B cell (primary cell): Measurements from ENCODE around the gene TIMM17A. TPM values are rescaled to one million over a fixed set of nuclear protein-coding genes. Genes with fewer than 3 reads are reported as not detected.

Experiments used
- ATAC-seq: fragments of 200-7000 bp; cut with Tn5 transposase; one replicate; pipeline ENCODE4 v1.10.0; 2021; ENCODE audit warnings: low read depth, mild to moderate bottlenecking, moderate number of reproducible peaks, moderate library complexity
- CTCF ChIA-PET: fragments of 350-600 bp; sonication (Branson Sonifier 250); formaldehyde crosslinking; loops from one replicate; lab custom pipeline; 2021; ENCODE audit warnings: antibody characterized with exemption, inconsistent platforms; lab: Charles Lee
- POLR2A ChIA-PET: fragments of 350-600 bp; sonication (Branson Sonifier 250); formaldehyde crosslinking; loops from one replicate; lab custom pipeline; 2021; ENCODE audit warnings: antibody characterized with exemption; lab: Charles Lee
- DNase-seq: peaks from one replicate; pipeline ENCODE4 v3.0.0; 2013
- H2AFZ ChIP-seq: 2 replicates; pipeline ENCODE4 v1.6.1; 2012; ENCODE audit warnings: mild to moderate bottlenecking, low read depth, low read length; ENCODE audit not compliant: insufficient read depth, poor library complexity, severe bottlenecking
- H3K27ac ChIP-seq, 2 donors: 1 replicate in 1 of 2; 2 replicates in 1 of 2; pipeline ENCODE4 v1.5.1; 2012 to 2013; ENCODE audit warnings: low read length in 2 of 2, mild to moderate bottlenecking in 2 of 2, moderate library complexity in 1 of 2
- H3K27me3 ChIP-seq, 4 experiments: fragments of 200-600 bp in 1 of 4; sonication (generic) in 1 of 4; replicated peaks in 1 of 4; 1 replicate in 2 of 4; 2 replicates in 2 of 4; pipeline versions ENCODE4 v1.6.1 to v1.7.0; 2013 to 2016; ENCODE audit warnings: low read length in 3 of 4, mild to moderate bottlenecking in 2 of 4, mixed read lengths in 1 of 4, moderate library complexity in 1 of 4; ENCODE audit not compliant: insufficient read depth in 4 of 4, control insufficient read depth in 3 of 4; ENCODE audit errors: control extremely low read depth in 1 of 4
- H3K36me3 ChIP-seq, 2 experiments: replicated peaks in 1 of 2; 1 replicate in 1 of 2; 2 replicates in 1 of 2; pipeline versions ENCODE4 v1.6.1 to v1.7.1; 2013; ENCODE audit warnings: low read length in 1 of 2; ENCODE audit not compliant: insufficient read depth in 2 of 2, control insufficient read depth in 1 of 2; ENCODE audit errors: control extremely low read depth in 1 of 2, extremely low read depth in 1 of 2
- H3K4me1 ChIP-seq, 2 donors: fragments of 200-600 bp in 1 of 2; sonication (generic) in 1 of 2; 1 replicate in 1 of 2; 2 replicates in 1 of 2; pipeline versions ENCODE4 v1.5.1 to v1.6.1; 2013 to 2017; ENCODE audit warnings: low read length in 2 of 2; ENCODE audit not compliant: control insufficient read depth in 2 of 2, insufficient read depth in 2 of 2
- H3K4me2 ChIP-seq: replicated peaks from 2 replicates; pipeline ENCODE3; 2012; ENCODE audit warnings: mild to moderate bottlenecking, low read depth, low read length; ENCODE audit not compliant: poor library complexity, severe bottlenecking
- H3K4me3 ChIP-seq, 5 experiments: fragments of 200-600 bp in 1 of 5; sonication (generic) in 1 of 5; 1 replicate in 3 of 5; 2 replicates in 2 of 5; pipeline versions ENCODE4 v1.5.1 to v1.7.0; 2011 to 2016; ENCODE audit warnings: low read length in 4 of 5, mild to moderate bottlenecking in 4 of 5, low read depth in 2 of 5, control low read depth in 1 of 5, moderate library complexity in 1 of 5; ENCODE audit not compliant: insufficient read depth in 1 of 5; ENCODE audit errors: control extremely low read depth in 1 of 5, extremely low read depth in 1 of 5
- H3K79me2 ChIP-seq: fragments of 200-600 bp; sonication (generic); one replicate; pipeline ENCODE4 v1.6.0; 2016; ENCODE audit warnings: low read length; ENCODE audit not compliant: control insufficient read depth, insufficient read depth
- H3K9ac ChIP-seq: fragments of 200-600 bp; sonication (generic); 2 replicates; pipeline ENCODE4 v1.6.1; 2017; ENCODE audit warnings: mild to moderate bottlenecking, low read length, moderate library complexity
- H3K9me3 ChIP-seq, 3 donors: one replicate each; pipeline versions ENCODE4 v1.6.1 to v1.7.1; 2013; ENCODE audit warnings: low read length in 2 of 3; ENCODE audit not compliant: control insufficient read depth in 2 of 3, insufficient read depth in 1 of 3; ENCODE audit errors: control extremely low read depth in 1 of 3
- H4K20me1 ChIP-seq: 2 replicates; pipeline ENCODE4 v1.6.0; 2012; ENCODE audit warnings: mild to moderate bottlenecking, low read length; ENCODE audit not compliant: insufficient read depth, control insufficient read depth, poor library complexity, severe bottlenecking
- H3K27ac Mint-ChIP-seq: one replicate; pipeline ENCODE4 v1.8.0; 2021; ENCODE audit warnings: mixed read lengths
- H3K27me3 Mint-ChIP-seq: one replicate; pipeline ENCODE4 v1.8.0; 2021; ENCODE audit warnings: mixed read lengths
- H3K4me1 Mint-ChIP-seq: one replicate; pipeline ENCODE4 v1.8.0; 2021; ENCODE audit warnings: mixed read lengths
- H3K4me3 Mint-ChIP-seq: one replicate; pipeline ENCODE4 v1.8.0; 2021; ENCODE audit warnings: mixed read lengths
- H3K9me3 Mint-ChIP-seq: one replicate; pipeline ENCODE4 v1.8.0; 2022; ENCODE audit warnings: mixed read lengths; ENCODE audit not compliant: insufficient read depth
- EZH2 ChIP-seq: IDR thresholded peaks from 2 replicates; pipeline ENCODE4 v1.6.1; 2012; ENCODE audit warnings: borderline replicate concordance, low read depth, mild to moderate bottlenecking, moderate library complexity, low read length; ENCODE audit not compliant: insufficient read depth, poor library complexity, severe bottlenecking
- WGBS: methylation state at CpG from one replicate; pipeline ENCODE4 v1.1.5; 2013; ENCODE audit warnings: missing lambda C conversion rate; ENCODE audit not compliant: insufficient coverage; 5-methylcytosine and 5-hydroxymethylcytosine counted together
- intact Hi-C: fragments of 100-400 bp; cut with micrococcal nuclease; formaldehyde crosslinking; loops from one replicate; pipeline ENCODE4 v1.10.0; 2022
- polyA plus RNA-seq: library from polyadenylated mRNA; depleted of rRNA; stranded (reverse); fragments of >200 nt; gene quantifications from 2 replicates; pipeline ENCODE4 v1.2.3, GENCODE V29; 2012
- total RNA-seq, 2 donors: library from RNA; stranded (reverse); fragments of 120-200 nt in 1 of 2; gene quantifications; 1 replicate in 1 of 2; 2 replicates in 1 of 2; pipeline versions ENCODE4 v1.2.3 to v1.2.4, GENCODE V29; 2013 to 2022
- TF ChIP-seq, protein P1 (sequence below): fragments of 200-600 bp; IDR thresholded peaks from one replicate; pipeline ENCODE4 v1.8.0; 2022; ENCODE audit warnings: antibody characterized with exemption, mild to moderate bottlenecking

The TIMM17A gene
- total and polyA plus RNA-seq, 2 donors (not counting 1 experiment from before 2014, with no cell fraction given), result 13.7 to 31.5 TPM

DNA sequence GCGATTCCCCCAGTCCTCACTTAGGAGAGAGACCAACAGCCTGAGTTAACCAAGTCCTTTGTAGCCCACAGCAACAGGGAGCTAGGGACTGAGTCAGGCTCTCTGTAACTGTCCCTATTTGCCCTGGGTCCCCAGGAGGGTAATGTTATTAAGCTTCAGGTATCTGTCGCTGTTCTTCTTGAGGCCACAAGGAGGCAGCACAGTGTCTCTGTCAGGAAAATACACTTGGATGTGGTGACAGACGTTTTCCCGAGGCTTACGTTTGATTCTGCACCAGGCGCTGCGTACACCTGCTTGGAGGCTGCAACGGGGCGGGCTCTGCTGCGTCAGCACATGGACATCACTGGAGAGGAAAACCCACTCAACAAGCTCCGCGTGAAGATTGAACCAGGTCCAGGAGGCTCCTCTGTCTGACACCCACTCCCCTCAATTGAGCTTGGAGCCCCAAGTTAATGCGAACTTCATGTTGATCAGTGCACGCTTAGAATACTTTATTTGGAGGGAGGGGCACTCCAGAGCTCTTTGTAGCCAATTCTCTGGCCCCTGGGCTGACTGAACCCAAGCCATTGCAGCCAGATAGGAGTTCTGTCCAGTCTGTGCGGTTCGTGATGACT is 44.4 kb downstream of the TIMM17A start:
- Histone ChIP-seq H3K9ac (no peak overlapping the region), H3K4me3 (no peak overlapping the region), H4K20me1 (no peaks in the 10 kb centered on the region), H3K79me2 (no peaks in the 10 kb centered on the region), H3K27me3 (no peaks in the 10 kb centered on the region), H3K4me1 (no peaks in the 10 kb centered on the region), H3K36me3 (peaks cover 9 to 64% of the 10 kb centered on the region in 2 experiments), H3K9me3 (no peaks in the 10 kb centered on the region), H2AFZ (no peak overlapping the region), H3K27ac (no peak overlapping the region), H3K4me2 (no peak overlapping the region)
- 80% methylated on average over 13 of the region's 16 CpGs for WGBS
- Mint-ChIP-seq H3K4me3 (no peak overlapping the region), H3K27ac (no peak overlapping the region), H3K9me3 (no peaks in the 10 kb centered on the region), H3K4me1 (no peaks in the 10 kb centered on the region), H3K27me3 (no peaks in the 10 kb centered on the region)
- peak; percentile 49 for ATAC-seq
- intact Hi-C loops, result no loop called here
- ChIA-PET CTCF (interaction anchor here (0.7 to 3.4 kb wide), 13 partner anchors 9 to 751 kb away, joined by 3 to 22 read pairs (median 4); partner anchors contain the start of gene RNPEP), POLR2A (no interaction called here)
- peak; percentile 47 for DNase-seq
- TF ChIP-seq, protein P1, sequence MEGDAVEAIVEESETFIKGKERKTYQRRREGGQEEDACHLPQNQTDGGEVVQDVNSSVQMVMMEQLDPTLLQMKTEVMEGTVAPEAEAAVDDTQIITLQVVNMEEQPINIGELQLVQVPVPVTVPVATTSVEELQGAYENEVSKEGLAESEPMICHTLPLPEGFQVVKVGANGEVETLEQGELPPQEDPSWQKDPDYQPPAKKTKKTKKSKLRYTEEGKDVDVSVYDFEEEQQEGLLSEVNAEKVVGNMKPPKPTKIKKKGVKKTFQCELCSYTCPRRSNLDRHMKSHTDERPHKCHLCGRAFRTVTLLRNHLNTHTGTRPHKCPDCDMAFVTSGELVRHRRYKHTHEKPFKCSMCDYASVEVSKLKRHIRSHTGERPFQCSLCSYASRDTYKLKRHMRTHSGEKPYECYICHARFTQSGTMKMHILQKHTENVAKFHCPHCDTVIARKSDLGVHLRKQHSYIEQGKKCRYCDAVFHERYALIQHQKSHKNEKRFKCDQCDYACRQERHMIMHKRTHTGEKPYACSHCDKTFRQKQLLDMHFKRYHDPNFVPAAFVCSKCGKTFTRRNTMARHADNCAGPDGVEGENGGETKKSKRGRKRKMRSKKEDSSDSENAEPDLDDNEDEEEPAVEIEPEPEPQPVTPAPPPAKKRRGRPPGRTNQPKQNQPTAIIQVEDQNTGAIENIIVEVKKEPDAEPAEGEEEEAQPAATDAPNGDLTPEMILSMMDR, result peak; percentile 71
- TF ChIP-seq EZH2, result no peak

DNA sequence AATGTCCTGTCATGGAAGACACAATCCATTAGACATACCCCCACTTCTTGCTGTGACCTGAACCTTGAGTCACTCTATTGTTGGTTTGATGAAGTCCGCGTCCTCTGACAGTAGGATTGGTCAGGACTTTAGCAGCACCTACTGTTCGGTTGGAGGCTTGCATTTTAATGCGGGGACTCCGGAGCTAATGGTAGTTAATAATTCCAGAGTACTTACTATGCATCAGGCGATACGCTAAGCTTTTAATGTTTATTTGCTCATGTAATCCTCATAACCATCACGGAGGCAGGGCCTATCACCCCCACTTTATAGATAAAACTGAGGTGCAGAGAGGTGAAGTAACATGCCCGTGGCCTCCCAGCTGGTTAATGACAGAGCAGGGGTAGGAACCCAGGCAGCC is 47.2 kb downstream of the TIMM17A start:
- WGBS, result 100% methylated on average over 2 of the region's 9 CpGs
- H3K36me3 ChIP-seq, result peaks cover 9 to 59% of the 10 kb centered on the region in 2 experiments
- H3K4me1 Mint-ChIP-seq, result no peaks in the 10 kb centered on the region
- ATAC-seq (no peak), DNase-seq (no peak)
- POLR2A ChIA-PET, result no interaction called here
- no peak overlapping the region for H3K27ac Mint-ChIP-seq
- no peak overlapping the region for H3K27ac ChIP-seq
- H4K20me1 ChIP-seq, result no peaks in the 10 kb centered on the region
- TF ChIP-seq, protein P1, result no peak
- TF ChIP-seq EZH2, result no peak
- no peak overlapping the region for H3K4me3 Mint-ChIP-seq
- no peaks in the 10 kb centered on the region for H3K4me1 ChIP-seq
- H3K9ac ChIP-seq, result no peak overlapping the region
- CTCF ChIA-PET, result no interaction called here
- H3K9me3 ChIP-seq, result no peaks in the 10 kb centered on the region
- no peaks in the 10 kb centered on the region for H3K9me3 Mint-ChIP-seq
- intact Hi-C loops, result no loop called here
- no peaks in the 10 kb centered on the region for H3K79me2 ChIP-seq
- no peaks in the 10 kb centered on the region for H3K27me3 ChIP-seq
- H3K4me3 ChIP-seq, result no peak overlapping the region
- no peak overlapping the region for H2AFZ ChIP-seq
- no peaks in the 10 kb centered on the region for H3K27me3 Mint-ChIP-seq
- no peak overlapping the region for H3K4me2 ChIP-seq
